Measurements from ENCODE around the gene CDC45. TPM values are rescaled to one million over a fixed set of nuclear protein-coding genes. Genes with fewer than 3 reads are reported as not detected.
"Not testable (repeated sequence)": the region's sequence is repeated elsewhere in the genome, so short reads cannot be mapped to it uniquely, and the experiment has no call there.

Gene CDC45
- total RNA-seq, 8 experiments from 2014 or later = 0.60 to 28.7 (median 1.2) TPM

DNA sequence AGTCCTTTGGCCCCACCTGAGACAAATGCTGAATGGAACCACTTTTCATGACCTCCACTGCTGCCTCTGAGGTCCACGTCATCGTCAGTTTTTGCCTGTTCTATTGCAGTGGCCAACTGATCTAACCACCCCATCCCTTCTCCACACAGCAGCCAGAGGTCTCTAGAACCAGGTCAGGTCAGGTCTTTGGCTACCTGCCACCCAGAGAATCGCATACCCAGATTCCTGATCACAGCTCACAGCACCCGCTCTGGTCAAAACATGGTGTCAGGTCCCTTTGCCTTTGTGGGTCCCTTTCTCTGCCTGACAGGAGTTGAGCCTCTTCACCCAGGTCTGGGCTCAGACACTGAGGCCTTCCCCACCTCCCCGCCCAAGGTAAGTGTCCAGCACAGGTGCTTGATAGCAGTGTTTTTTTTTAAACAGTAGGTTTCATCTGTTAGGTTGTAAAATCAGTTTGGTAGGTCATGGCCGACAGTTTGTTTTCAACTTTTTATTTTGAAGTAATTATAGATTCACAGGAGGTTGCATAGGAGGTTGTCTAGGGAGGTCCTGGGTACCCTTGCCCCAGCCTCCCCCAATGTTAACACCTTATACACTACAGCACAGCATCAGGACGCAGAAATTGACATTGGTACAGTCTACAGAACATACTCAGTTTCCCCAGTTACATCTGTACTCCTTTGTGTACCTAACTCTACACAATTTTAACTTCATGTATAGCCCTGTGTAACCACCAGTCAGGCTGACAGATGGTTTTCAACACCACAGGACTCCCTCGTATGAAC lies 39.1 kb upstream of the CDC45 start:
- H3K4me1 ChIP-seq (replicated peaks in 1 of 2) = peaks cover 2 to 3% of the 10 kb centered on the region in 2 donors
- 85 to 100% (median 94%) methylated on average over 1 to 6 of the region's 8 CpGs; no CpG with 5 or more reads in 1 of the 10 experiments for WGBS, 10 experiments
- H3K4me3 ChIP-seq = no peak overlapping the region
- in situ Hi-C loops (cut with MboI; ENCODE audit: low pct_unique_long_range_greater_than_20kb in 2 of 9, low sequenced_read_pairs in 9 of 9, unreplicated experiment in 9 of 9) = loop anchor here in 1 of 9 experiments (25.0 kb wide), 2 partner anchors 103 to 253 kb away; partner anchors contain the start of gene SLC25A1
- peak overlapping the region in 1 of 2 donors; percentile 38 for H3K27ac ChIP-seq
- ATAC-seq (replicated peaks in 6 of 8) = no peak

DNA sequence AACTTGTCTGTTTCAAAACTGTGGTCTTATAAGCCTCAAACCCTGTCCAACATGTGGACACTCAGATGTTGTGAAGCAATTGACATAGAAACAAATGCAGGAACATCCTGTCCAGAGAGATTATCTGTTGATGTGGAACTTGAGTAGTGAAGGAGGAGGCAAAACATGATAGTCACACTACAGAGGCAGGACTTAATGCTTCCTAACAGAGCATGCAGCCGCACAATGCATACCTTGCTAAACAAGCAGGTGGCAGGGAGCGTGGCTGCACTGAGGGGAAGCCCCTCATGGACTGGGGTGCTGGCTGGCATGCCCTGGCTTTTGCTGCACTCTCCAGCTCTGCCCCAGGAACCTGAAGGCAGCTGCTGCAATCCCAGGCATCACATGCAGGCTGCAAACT lies 37.6 kb upstream of the CDC45 start:
- Histone ChIP-seq H3K4me3 (no peak overlapping the region), H3K27ac (no peak overlapping the region), H3K4me1 (replicated peaks in 1 of 2) (peaks cover 12 to 13% of the 10 kb centered on the region in 2 donors)
- in situ Hi-C loops (cut with MboI; ENCODE audit: low pct_unique_long_range_greater_than_20kb in 2 of 9, low sequenced_read_pairs in 9 of 9, unreplicated experiment in 9 of 9) = loop anchor here in 1 of 9 experiments (25.0 kb wide), 2 partner anchors 105 to 255 kb away; partner anchors contain the start of gene SLC25A1
- WGBS, 10 experiments = 83 to 100% (median 100%) methylated on average over 1 to 2 of the region's 2 CpGs; no CpG with 5 or more reads in 5 of the 10 experiments
- ATAC-seq (replicated peaks in 6 of 8) = no peak

DNA sequence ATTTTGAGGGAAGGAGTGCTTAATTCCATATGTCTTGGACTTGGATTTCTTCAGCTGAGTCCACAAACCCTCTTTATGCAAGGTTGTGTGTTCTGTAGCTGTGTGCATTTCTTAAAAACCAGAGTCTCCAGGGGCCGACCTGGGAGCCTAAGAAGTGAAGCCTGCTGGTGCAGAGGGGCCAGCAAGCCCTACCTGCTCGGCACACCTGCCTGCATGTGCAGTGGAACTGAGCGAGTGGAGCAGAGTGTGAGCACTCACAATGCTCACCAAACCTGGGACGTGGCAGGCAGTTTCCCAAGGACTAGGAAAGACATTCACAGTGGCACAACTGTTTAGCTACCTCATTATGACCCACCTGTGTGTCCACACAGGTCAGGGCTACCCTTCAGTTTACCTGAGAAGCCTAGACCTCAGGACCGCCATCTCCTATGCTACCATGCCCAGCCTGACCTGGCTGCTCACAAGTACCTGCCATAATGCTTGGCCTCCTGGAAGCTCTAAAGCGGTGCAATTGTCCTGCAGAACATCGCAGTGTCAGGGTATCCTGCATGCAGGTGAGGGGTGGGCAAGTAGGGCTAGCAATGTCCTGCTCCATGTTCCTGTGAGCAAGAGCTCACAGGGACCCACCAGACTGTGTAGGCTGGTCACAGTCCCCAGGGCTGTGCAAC lies 36.0 kb upstream of the CDC45 start:
- no peak overlapping the region for H3K27ac ChIP-seq
- no peak overlapping the region for H3K4me3 ChIP-seq
- peaks cover 16% of the 10 kb centered on the region in 2 donors for H3K4me1 ChIP-seq (replicated peaks in 1 of 2)
- ATAC-seq (replicated peaks in 6 of 8) = no peak
- in situ Hi-C loops (cut with MboI; ENCODE audit: low pct_unique_long_range_greater_than_20kb in 2 of 9, low sequenced_read_pairs in 9 of 9, unreplicated experiment in 9 of 9) = loop anchor here in 1 of 9 experiments (25.0 kb wide), 2 partner anchors 106 to 256 kb away; partner anchors contain the start of gene SLC25A1
- WGBS, 10 experiments = 58 to 100% (median 83%) methylated on average over 1 to 5 of the region's 7 CpGs; no CpG with 5 or more reads in 4 of the 10 experiments

DNA sequence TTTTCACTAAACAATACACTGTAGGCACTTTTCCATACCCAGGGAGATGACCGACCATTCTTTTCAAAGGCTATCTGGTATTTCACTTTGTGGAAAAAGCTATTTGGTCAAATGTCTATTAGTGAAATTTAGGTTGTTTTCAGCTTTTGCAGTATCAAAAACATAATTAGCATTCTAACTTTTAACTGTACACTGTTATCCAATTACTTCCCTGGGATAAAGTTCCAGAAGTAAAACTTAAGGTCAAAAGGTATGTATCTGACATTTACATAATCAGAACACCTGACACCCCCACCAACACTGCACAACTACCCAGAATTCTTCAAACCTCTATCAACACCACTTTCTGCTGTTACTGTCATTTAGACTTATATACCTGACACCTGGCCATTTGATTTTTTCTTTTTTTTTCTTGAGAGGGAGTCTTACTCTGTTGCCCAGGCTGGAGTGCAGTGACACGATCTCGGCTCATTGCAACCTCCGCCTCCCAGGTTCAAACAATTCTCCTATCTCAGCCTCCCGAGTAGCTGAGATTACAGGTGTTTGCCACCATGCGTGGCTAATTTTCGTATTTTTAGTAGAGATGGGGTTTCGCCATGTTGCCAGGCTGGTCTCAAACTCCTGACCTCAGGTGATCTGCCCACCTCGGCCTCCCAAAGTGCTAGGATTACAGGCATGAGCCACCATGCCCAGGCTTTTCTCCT lies 34.3 kb upstream of the CDC45 start:
- WGBS, 10 experiments = 11 to 100% (median 96%) methylated on average over 1 to 9 of the region's 9 CpGs
- peaks cover 22% of the 10 kb centered on the region in 2 donors for H3K4me1 ChIP-seq (replicated peaks in 1 of 2)
- H3K27ac ChIP-seq; ATAC-seq (replicated peaks in 6 of 8); H3K4me3 ChIP-seq: not testable (repeated sequence)
- in situ Hi-C loops (cut with MboI; ENCODE audit: low pct_unique_long_range_greater_than_20kb in 2 of 9, low sequenced_read_pairs in 9 of 9, unreplicated experiment in 9 of 9) = loop anchor here in 1 of 9 experiments (25.0 kb wide), 2 partner anchors 108 to 258 kb away; partner anchors contain the start of gene SLC25A1

DNA sequence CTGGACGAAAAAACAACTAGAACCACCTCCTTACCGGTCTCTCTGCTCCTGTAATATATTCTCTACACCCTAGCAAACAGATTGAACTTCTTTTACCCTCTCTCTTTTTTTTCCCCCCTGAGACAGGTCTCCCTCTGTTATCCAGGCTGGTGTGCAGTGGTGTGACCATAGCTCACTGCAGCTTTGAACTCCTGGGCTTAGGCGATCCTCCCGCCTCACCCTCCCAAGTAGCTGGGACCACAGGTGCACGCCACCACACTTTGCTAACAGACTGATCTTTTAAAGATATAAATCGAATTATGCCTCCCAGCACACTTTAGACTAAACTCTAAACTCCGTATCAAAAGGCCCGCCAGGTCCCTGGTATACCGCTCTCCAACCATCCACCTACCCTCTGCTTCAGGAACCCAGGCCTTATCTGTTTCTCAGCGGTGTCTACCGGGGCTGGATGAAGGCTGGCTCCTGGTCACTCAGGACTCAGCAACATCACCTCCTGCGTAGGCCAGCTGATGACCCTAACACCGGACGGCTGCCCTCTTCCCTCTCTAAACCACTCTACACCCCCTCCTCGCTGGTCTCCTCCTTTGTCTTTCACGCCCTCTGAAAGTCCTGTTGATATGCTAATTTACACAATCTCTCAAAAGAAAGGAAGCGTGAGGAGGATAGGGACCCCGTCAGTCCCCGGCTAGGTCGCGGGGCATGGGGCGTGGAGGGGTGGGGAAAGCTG lies 33.0 kb upstream of the CDC45 start:
- H3K27ac ChIP-seq = peak overlapping the region; percentile 84 to 95
- peak overlapping the region; percentile 78 to 97 (median 95) for H3K4me3 ChIP-seq
- peaks cover 22% of the 10 kb centered on the region in 2 donors for H3K4me1 ChIP-seq (replicated peaks in 1 of 2)
- peak in 2 of 8 experiments; percentile 14 to 18 for ATAC-seq (replicated peaks in 6 of 8)
- in situ Hi-C loops (cut with MboI; ENCODE audit: low pct_unique_long_range_greater_than_20kb in 2 of 9, low sequenced_read_pairs in 9 of 9, unreplicated experiment in 9 of 9) = loop anchor here in 1 of 9 experiments (25.0 kb wide), 2 partner anchors 109 to 259 kb away; partner anchors contain the start of gene SLC25A1
- 30 to 67% (median 51%) methylated on average over 2 to 9 of the region's 22 CpGs; no CpG with 5 or more reads in 2 of the 10 experiments for WGBS, 10 experiments

DNA sequence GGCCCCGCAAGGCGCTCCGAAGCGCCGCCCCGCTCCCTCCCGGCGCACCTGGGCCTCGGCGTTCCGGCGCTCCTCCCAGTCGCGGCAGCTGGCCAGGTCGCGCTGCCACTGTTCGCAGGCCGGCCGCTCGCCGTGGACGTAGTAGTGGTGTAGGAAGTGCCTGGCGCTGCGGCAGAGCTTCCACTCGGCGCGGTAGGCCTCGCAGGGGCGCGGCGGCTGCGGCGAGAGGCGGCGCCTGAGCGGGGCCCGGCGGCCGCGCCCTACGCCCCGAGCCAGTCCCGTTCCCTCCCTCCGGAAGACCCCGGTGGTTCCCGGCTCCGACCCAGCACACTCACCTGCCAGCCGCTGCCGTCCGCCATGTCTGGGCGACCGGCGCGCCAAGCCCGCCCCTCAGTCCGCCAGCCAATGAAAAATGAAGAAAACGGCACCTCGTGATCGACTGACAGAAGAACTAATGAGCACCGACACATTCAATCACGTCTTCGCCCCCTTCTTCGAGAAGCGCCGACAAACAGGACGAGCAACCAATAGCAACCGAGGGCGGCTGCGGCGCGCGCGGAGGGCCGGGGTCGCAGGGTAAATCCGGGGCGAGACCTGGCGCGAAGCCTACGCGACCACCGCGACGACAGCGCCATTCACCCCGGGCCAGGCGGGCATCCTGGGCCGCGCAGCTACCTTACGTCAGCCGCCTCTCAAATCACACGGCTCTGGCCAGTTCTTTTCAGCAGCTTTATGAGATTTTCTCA lies 32.2 kb upstream of the CDC45 start, which contains the start of gene C22orf39:
C22orf39 (minus strand) TSS at position 382 of the 746 bp plus-strand sequence; CDS start at position 359, 23 bp downstream.
- peak; percentile 88 to 93 (median 90) for ATAC-seq (replicated peaks in 6 of 8)
- Histone ChIP-seq H3K27ac (peak within 1 kb of the TSS; percentile 84 to 95), H3K4me1 (replicated peaks in 1 of 2) (peaks cover 22% of the 10 kb centered on the region in 2 donors), H3K4me3 (peak within 1 kb of the TSS; percentile 78 to 97 (median 95))
- 0 to 3% (median 1%) methylated on average over 6 to 20 of the region's 92 CpGs; no CpG with 5 or more reads in 6 of the 10 experiments for WGBS, 10 experiments
- in situ Hi-C loops (cut with MboI; ENCODE audit: low pct_unique_long_range_greater_than_20kb in 2 of 9, low sequenced_read_pairs in 9 of 9, unreplicated experiment in 9 of 9) = loop anchor here in 1 of 9 experiments (25.0 kb wide), 2 partner anchors 110 to 260 kb away; partner anchors contain the start of gene SLC25A1

DNA sequence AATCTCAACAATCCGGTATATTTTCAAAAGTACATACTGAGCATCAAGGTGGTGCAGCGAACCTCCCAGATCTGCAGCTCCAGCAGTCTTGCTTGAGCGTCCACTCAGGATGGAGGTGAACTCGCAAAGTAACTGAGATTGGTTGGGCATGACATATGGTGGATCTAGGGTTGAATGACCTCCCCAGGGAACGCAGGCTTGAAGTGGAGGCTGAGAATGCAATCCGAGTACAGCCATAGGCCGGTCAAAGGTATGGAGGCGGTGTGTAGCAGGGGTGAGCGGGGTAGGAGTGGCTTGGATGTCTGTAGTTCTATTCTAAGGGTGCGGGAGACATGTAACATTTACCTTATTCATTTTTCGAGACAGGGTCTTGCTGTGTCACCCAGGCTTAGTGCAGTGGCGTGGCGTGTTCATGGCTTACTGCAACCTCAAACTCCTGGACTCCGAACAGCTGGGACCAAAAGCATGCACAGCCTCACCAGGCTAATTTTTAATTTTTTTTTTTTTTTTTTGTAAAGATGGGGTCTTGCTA lies 31.6 kb upstream of the CDC45 start:
- WGBS, 10 experiments = 0 to 59% (median 10%) methylated on average over 1 to 13 of the region's 14 CpGs; no CpG with 5 or more reads in 3 of the 10 experiments
- Histone ChIP-seq H3K27ac (peak overlapping the region; percentile 84 to 95), H3K4me1 (replicated peaks in 1 of 2) (peaks cover 22% of the 10 kb centered on the region in 2 donors), H3K4me3 (peak overlapping the region; percentile 78 to 97 (median 95))
- in situ Hi-C loops (cut with MboI; ENCODE audit: low pct_unique_long_range_greater_than_20kb in 2 of 9, low sequenced_read_pairs in 9 of 9, unreplicated experiment in 9 of 9) = loop anchor here in 1 of 9 experiments (25.0 kb wide), 2 partner anchors 111 to 261 kb away; partner anchors contain the start of gene SLC25A1
- peak; percentile 26 to 68 (median 50) for ATAC-seq (replicated peaks in 6 of 8)

DNA sequence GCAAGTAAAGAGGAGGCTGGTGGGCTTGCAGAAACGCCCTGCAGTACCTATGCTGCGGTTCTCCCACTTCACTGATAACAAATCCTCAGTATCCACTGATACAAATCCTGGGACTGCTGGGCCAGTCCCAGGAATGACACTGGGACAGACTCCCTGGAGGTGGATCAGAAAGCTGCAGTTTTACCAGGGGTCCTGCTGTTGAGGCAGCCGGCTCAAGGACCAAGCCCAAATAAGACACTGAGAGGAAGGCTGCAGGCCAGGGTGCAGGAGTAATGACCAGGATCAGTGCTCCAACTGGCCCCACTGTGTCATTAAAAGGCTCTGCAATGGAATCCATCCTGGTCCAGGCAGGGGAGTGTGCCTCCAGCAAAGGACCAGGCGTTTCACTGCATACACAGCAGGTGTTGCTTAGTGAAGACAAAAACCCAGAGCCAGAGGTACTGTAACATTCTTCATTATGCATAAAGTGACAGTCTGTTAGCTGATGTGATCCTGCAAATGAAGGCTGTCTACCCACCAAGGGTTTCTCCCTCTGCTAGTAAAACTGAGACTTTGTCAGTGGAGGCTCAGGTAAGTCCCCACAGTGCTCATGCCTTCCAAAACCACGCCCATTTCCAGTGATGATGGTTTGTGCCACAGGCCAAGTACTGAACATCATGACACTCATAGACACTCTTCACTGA lies 30.8 kb upstream of the CDC45 start:
- H3K4me3 ChIP-seq = peak overlapping the region; percentile 78 to 97 (median 95)
- in situ Hi-C loops (cut with MboI; ENCODE audit: low pct_unique_long_range_greater_than_20kb in 2 of 9, low sequenced_read_pairs in 9 of 9, unreplicated experiment in 9 of 9) = loop anchor here in 1 of 9 experiments (25.0 kb wide), 2 partner anchors 112 to 262 kb away; partner anchors contain the start of gene SLC25A1

DNA sequence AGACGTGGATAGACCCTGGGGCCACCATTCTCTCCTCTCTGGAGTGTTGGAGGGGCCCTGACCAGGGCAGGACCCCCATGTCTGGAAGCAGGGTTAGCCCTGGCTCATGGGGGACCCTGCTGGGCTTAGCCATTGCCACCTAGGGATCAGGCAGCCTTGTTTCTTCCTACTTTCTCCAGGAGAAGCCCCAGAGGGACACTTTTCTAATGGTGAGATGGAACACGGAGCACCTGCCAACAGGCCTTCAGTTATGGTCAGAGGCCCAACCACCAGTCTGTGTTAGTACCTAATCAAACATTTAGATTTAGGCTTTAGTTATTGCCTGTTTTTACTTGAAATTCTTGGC lies 30.3 kb upstream of the CDC45 start:
- Histone ChIP-seq H3K4me1 (replicated peaks in 1 of 2) (peaks cover 22% of the 10 kb centered on the region in 2 donors), H3K27ac (peak overlapping the region in 1 of 2 donors; percentile 9), H3K4me3 (no peak overlapping the region)
- in situ Hi-C loops (cut with MboI; ENCODE audit: low pct_unique_long_range_greater_than_20kb in 2 of 9, low sequenced_read_pairs in 9 of 9, unreplicated experiment in 9 of 9) = loop anchor here in 1 of 9 experiments (25.0 kb wide), 2 partner anchors 112 to 262 kb away; partner anchors contain the start of gene SLC25A1
- 50 to 100% (median 86%) methylated on average over 1 of the region's 2 CpGs; no CpG with 5 or more reads in 5 of the 10 experiments for WGBS, 10 experiments
- no peak for ATAC-seq (replicated peaks in 6 of 8)

More for the DNA sequence above, 30.8 kb upstream of the CDC45 start:
- ATAC-seq (replicated peaks in 6 of 8) = no peak
- WGBS, 10 experiments = 34 to 90% (median 74%) methylated on average over 1 to 4 of the region's 5 CpGs; no CpG with 5 or more reads in 2 of the 10 experiments
- peak overlapping the region; percentile 84 to 95 for H3K27ac ChIP-seq
- peaks cover 22% of the 10 kb centered on the region in 2 donors for H3K4me1 ChIP-seq (replicated peaks in 1 of 2)

DNA sequence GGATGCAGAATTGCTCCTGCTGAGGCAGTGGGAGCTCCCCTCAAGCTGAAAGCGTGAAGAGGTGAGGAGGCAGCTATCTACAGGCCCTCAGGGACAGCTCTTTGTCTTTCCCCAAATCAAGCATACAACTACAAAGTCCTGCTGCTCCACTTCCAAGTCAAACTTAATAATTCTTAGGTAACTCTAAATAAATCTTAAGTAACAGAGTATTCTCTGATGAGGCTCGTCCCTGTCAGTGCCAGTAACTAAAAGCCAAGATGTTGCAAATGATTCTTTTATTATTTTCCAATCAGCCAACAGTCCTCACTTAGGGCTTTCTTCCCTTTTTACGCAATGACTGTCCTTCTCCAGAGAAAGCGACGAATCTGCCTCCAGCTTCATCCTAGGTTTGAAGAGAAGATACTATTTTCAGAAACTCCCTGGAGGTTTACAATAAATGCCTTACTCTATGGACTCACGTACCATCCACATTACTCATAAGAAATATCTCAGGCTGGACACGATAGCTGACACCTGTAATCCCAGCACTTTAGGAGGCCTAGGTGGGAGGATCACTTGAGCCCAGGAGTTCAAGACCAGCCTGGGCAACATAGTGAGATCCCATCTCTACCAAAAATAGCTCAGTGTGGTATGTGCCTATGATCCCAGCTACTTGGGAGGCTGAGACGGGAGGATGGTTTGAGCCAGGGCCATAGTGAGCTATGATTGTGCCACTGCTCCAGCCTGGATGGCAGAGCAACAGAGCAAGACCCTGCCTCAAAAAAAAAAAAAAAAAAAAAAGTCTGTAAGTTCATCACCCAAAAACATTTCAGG lies 29.2 kb upstream of the CDC45 start:
- in situ Hi-C loops (cut with MboI; ENCODE audit: low pct_unique_long_range_greater_than_20kb in 2 of 9, low sequenced_read_pairs in 9 of 9, unreplicated experiment in 9 of 9) = loop anchor here in 1 of 9 experiments (25.0 kb wide), 1 partner anchor 162 kb away; no protein-coding TSS in a partner anchor
- Histone ChIP-seq H3K4me3 (no peak overlapping the region), H3K4me1 (replicated peaks in 1 of 2) (peaks cover 20 to 21% of the 10 kb centered on the region in 2 donors), H3K27ac (no peak overlapping the region)
- 57 to 100% (median 87%) methylated on average over 3 to 6 of the region's 8 CpGs; no CpG with 5 or more reads in 1 of the 10 experiments for WGBS, 10 experiments
- ATAC-seq (replicated peaks in 6 of 8) = no peak

All from motor neuron (in vitro differentiated cells).